HL-60 (cell line): ENCODE data around the gene AGPAT2.

Source experiments
- DNase-seq, 2 experiments: peaks; one replicate each; pipeline ENCODE4 v3.0.0-alpha.2; 2010 to 2020; ENCODE audit warnings: low read depth in 1 of 2, low spot score in 1 of 2
- H3K27ac ChIP-seq: fragments of 250-450 bp; sonication (Bioruptor Pico); replicated peaks from 2 replicates; pipeline ENCODE4 v1.5.1; 2020; ENCODE audit warnings: mild to moderate bottlenecking, moderate library complexity
- H3K27me3 ChIP-seq: fragments of 250-450 bp; sonication (Bioruptor Pico); 2 replicates; pipeline ENCODE4 v1.5.1; 2021; ENCODE audit warnings: mild to moderate bottlenecking, moderate library complexity; ENCODE audit not compliant: insufficient read depth, poor library complexity, severe bottlenecking
- H3K4me3 ChIP-seq: replicated peaks from 2 replicates; pipeline ENCODE4 v1.5.1; 2011; ENCODE audit warnings: mild to moderate bottlenecking, control low read depth, low read length; ENCODE audit not compliant: insufficient read depth
- GABPA ChIP-seq: IDR thresholded peaks from 2 replicates; pipeline ENCODE4 v1.6.1; 2012; ENCODE audit warnings: low read depth
- POLR2AphosphoS5 ChIP-seq: IDR thresholded peaks from 2 replicates; pipeline ENCODE4 v1.6.1; 2012; ENCODE audit warnings: low read depth
- REST ChIP-seq: IDR thresholded peaks from 2 replicates; pipeline ENCODE4 v1.6.1; 2012; ENCODE audit warnings: low read depth; ENCODE audit not compliant: insufficient replicate concordance
- SPI1 ChIP-seq: IDR thresholded peaks from 2 replicates; pipeline ENCODE4 v1.6.1; 2012; ENCODE audit warnings: low read depth, mild to moderate bottlenecking, borderline replicate concordance
- TF ChIP-seq, protein P1 (sequence below): IDR thresholded peaks from one replicate; pipeline ENCODE4 v1.5.1; 2011; ENCODE audit warnings: low read length, control low read depth, inconsistent platforms; ENCODE audit not compliant: insufficient read depth

Gene AGPAT2

DNA sequence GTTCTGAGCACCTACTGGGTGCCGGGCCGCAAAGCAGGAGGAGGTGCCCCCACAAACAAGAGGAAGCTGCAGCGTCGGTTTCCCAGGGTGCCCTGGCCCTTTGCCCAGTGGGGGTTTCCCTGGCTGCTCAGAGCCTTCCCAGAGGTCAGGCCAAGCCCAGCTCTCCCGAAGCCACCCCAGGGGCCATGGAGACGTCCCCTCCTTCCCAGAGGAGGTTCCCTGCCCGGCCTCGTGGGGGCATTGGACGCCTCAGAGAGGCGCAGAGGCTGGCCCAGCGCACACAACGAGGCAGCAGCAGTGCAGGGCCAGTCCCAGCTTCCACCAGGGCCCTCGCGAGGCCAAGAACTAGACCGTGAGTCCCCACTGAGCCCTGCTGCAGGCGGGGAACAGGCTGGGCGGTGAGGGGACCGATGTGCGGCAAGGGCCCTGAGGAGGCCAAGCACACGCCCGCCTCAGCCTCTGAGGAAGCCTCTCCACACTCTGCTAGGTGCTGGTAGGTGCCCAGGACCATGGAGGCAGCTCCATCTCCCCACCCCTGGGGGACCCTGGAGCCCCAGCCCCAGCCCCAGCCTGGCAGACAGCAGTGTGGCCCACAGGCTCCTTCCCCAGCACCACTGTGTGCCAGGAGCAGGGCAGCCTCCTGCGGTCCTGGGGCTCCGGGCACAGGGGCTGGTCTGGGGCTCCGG lies 32.1 kb upstream of the AGPAT2 start:
- peak in 1 of 2 experiments; percentile 58 for DNase-seq
- H3K27ac ChIP-seq, result peak overlapping the region; percentile 38
- H3K27me3 ChIP-seq, result no peaks in the 10 kb centered on the region
- H3K4me3 ChIP-seq, result no peak overlapping the region
- TF ChIP-seq POLR2AphosphoS5, result no peak; the same call in 1 of the 2 replicates
- peak; percentile 7; the same call in 1 of the 2 replicates for TF ChIP-seq SPI1

DNA sequence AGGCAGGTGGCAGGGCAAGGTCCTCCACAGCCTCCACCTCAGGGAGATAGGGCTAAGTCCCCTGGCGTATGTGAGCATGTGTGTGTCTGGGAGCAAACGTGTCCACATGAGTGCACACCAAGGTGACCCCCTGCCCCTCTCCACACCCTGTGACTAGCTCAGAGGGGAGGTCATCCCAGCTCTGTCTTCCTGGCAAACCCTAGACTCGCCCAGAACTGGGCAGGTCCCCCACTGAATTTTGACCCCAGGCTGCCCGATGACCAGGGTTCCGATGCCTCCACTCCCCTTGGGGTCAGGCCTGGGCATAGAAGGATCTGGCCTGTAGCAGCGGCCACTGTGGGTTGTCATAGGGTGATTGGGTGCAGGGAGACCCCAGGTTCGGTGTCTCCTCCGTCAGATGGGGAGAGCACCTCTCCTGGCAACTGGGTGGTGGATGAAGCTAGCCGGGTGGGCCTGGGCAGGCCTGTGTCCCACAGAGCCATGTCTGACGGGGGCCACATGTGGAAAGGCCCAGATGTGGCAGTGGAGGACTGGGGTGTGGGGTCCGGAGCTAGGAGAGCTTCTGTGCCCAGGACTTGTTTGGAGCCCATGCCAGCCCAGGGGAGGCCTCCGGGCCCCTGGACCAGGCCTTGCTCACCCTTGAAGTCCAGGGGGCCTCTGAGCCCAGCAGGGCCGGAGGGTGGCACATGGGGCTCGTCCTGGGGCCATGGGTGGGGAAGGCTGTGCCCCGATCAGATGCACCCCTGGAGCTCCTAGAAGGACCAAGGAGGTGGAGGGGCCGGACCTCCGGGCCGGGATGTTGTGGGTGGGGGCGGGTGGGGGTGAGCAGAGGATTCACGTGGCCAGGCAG lies 31.3 kb upstream of the AGPAT2 start:
- Histone ChIP-seq H3K27me3 (no peaks in the 10 kb centered on the region), H3K27ac (no peak overlapping the region; the same call in 1 of the 2 replicates), H3K4me3 (no peak overlapping the region)
- TF ChIP-seq GABPA, result no peak
- TF ChIP-seq POLR2AphosphoS5, result no peak
- TF ChIP-seq, protein P1, sequence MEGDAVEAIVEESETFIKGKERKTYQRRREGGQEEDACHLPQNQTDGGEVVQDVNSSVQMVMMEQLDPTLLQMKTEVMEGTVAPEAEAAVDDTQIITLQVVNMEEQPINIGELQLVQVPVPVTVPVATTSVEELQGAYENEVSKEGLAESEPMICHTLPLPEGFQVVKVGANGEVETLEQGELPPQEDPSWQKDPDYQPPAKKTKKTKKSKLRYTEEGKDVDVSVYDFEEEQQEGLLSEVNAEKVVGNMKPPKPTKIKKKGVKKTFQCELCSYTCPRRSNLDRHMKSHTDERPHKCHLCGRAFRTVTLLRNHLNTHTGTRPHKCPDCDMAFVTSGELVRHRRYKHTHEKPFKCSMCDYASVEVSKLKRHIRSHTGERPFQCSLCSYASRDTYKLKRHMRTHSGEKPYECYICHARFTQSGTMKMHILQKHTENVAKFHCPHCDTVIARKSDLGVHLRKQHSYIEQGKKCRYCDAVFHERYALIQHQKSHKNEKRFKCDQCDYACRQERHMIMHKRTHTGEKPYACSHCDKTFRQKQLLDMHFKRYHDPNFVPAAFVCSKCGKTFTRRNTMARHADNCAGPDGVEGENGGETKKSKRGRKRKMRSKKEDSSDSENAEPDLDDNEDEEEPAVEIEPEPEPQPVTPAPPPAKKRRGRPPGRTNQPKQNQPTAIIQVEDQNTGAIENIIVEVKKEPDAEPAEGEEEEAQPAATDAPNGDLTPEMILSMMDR, result no peak
- no peak for TF ChIP-seq SPI1
- TF ChIP-seq REST, result no peak
- DNase-seq, result no peak

DNA sequence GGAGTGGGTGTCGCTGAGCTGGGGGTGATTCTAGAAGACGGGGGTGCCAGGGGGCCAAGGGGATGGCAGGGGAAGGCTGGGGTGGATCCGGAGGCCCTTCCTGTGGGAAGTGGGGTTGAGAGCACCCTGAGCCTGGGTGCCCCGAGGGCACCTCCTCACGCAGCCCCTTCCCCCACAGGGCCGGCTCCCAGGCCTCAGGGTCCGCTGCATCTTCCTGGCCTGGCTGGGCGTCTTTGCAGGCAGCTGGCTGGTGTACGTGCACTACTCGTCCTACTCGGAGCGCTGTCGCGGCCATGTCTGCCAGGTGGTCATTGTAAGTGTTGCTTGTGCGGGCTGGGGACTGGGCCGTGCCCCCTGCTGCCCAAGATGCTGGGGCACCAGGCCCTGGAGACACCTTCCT lies 30.1 kb upstream of the AGPAT2 start:
- Histone ChIP-seq H3K27me3 (no peaks in the 10 kb centered on the region), H3K4me3 (no peak overlapping the region), H3K27ac (no peak overlapping the region)
- TF ChIP-seq SPI1, result no peak
- TF ChIP-seq POLR2AphosphoS5, result no peak
- TF ChIP-seq, protein P1, result no peak
- TF ChIP-seq GABPA, result no peak
- TF ChIP-seq REST, result no peak
- no peak for DNase-seq

GRCh38 chr9:136714893-136715274 lies 27.6 kb upstream of the AGPAT2 start:
- H3K27me3 ChIP-seq, result no peaks in the 10 kb centered on the region
- no peak for DNase-seq
- no peak for TF ChIP-seq REST
- no peak for TF ChIP-seq GABPA
- no peak for TF ChIP-seq SPI1
- H3K4me3 ChIP-seq, result no peak overlapping the region
- H3K27ac ChIP-seq, result no peak overlapping the region
